ENCODE data around the gene SEPTIN2.
"Not testable (repeated sequence)": the region's sequence is repeated elsewhere in the genome, so short reads cannot be mapped to it uniquely, and the experiment has no call there.

SEPTIN2 gene

DNA sequence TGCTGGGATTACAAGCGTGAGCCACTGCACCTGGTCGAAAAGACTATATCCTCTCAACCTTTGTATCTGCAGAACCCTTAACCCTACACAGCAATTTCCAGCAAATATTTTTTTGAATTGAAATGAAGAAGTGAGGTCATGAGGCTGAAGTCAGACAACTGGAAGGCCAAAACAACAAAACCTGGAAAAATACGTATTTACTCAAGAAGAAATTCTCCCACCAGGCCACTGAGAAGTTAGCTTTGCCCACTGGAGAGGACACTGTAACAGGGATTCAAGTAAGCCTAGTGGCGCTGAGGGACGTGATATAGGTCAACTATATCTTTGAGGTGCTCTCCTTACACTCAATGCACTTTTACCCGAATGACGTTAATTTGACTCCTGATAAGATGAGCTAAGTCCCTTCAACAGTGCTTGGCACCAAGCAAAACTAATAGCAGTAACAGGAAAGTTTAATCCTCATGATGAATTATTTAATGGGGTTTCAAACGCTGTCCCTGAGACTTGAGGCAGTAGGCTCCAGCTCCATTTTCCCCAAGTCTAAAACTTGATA, 2.1 kb upstream of the SEPTIN2 start:
- DNase-seq (ENCODE audit: low read depth, low spot score): no peak

GRCh38 chr2:241314226-241315092, 1.3 kb upstream of the SEPTIN2 start:
- DNase-seq (ENCODE audit: low read depth, low spot score): no peak

- peak; percentile 98 for DNase-seq (ENCODE audit: low read depth, low spot score)
Observed at GRCh38 chr2:241315093-241315878, 439 bp upstream of the SEPTIN2 start, which contains the start of gene HDLBP. HDLBP (minus strand) TSS chr2:241315672; CDS start chr2:241266869, 48,803 bp downstream.

DNA sequence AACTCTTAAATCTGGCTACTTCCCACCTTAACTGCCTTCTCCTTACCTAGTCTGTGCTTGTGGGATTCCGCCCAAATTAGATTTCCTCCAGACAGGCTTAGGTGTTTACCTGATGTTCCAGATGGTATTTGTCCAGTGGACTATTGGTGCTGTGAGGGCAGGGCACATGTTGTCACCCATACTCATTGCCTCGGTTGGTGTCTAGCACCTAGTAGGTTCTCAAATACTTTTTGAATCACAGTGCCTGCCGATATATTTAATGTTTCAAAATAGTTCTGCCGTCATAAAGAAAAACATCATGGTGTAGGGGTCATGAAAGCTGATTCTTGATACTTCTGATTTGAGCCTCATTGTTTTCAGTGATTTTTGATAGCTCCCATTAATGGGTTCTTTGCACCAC, 1.1 kb downstream of the SEPTIN2 start:
- DNase-seq (ENCODE audit: low read depth, low spot score): no peak

- DNase-seq (ENCODE audit: low read depth, low spot score): no peak
Observed at GRCh38 chr2:241317391-241317790, 1.7 kb downstream of the SEPTIN2 start.

- not testable (repeated sequence) for DNase-seq (ENCODE audit: low read depth, low spot score)
Observed at GRCh38 chr2:241318830-241319229, 3.1 kb downstream of the SEPTIN2 start.

GRCh38 chr2:241320394-241320793, 4.7 kb downstream of the SEPTIN2 start:
- DNase-seq (ENCODE audit: low read depth, low spot score): no peak

DNA sequence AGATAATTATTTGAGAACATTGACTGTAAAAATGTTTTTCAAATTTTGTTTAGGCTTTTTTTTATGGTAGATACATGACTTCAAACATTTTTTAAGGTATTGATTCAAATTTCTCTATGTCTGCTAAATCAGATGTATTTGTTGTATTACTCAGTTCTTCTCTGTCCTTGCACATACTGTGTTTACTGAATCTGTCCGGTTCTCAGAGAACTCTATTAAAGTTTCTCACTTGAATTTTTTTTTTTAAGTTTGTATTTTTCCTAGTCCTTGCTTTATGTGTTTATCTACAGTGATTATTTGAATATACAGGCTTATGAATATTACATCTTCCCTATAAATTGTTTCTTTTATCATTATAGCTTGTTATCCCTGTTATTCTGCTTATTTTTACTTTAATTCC, 5.3 kb downstream of the SEPTIN2 start:
- DNase-seq (ENCODE audit: low read depth, low spot score): no peak

GRCh38 chr2:241321886-241322285, 6.2 kb downstream of the SEPTIN2 start:
- no peak for DNase-seq (ENCODE audit: low read depth, low spot score)

- DNase-seq (ENCODE audit: low read depth, low spot score): no peak
Observed at GRCh38 chr2:241323778-241324177, 8.1 kb downstream of the SEPTIN2 start.

DNA sequence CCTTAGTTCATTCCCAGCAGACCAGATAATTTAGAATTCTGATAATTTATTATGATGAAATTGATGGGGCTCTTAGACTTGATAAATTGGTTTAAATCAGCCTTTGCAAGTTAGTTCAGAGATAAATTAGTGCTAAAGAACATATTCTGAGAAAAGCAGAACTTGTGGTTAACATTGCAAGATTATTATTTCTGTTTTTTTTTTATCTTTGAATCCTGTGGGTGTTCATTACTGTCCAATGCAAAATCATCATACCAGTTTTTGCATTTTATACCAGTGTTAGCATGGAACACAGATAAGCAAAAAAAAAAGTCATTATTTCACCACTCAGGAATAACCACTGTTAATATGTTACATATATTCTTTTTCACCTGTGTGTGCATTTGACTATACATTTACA, 9.1 kb downstream of the SEPTIN2 start:
- DNase-seq (ENCODE audit: low read depth, low spot score): no peak

- DNase-seq (ENCODE audit: low read depth, low spot score): no peak
Observed at GRCh38 chr2:241325257-241325656, 9.5 kb downstream of the SEPTIN2 start.

- no peak for DNase-seq (ENCODE audit: low read depth, low spot score)
Observed at GRCh38 chr2:241329669-241330615, 14.2 kb downstream of the SEPTIN2 start.

GRCh38 chr2:241330616-241330981, 14.9 kb downstream of the SEPTIN2 start:
- no peak for DNase-seq (ENCODE audit: low read depth, low spot score)

GRCh38 chr2:241334813-241335212, 19.1 kb downstream of the SEPTIN2 start:
- DNase-seq (ENCODE audit: low read depth, low spot score): no peak

DNA sequence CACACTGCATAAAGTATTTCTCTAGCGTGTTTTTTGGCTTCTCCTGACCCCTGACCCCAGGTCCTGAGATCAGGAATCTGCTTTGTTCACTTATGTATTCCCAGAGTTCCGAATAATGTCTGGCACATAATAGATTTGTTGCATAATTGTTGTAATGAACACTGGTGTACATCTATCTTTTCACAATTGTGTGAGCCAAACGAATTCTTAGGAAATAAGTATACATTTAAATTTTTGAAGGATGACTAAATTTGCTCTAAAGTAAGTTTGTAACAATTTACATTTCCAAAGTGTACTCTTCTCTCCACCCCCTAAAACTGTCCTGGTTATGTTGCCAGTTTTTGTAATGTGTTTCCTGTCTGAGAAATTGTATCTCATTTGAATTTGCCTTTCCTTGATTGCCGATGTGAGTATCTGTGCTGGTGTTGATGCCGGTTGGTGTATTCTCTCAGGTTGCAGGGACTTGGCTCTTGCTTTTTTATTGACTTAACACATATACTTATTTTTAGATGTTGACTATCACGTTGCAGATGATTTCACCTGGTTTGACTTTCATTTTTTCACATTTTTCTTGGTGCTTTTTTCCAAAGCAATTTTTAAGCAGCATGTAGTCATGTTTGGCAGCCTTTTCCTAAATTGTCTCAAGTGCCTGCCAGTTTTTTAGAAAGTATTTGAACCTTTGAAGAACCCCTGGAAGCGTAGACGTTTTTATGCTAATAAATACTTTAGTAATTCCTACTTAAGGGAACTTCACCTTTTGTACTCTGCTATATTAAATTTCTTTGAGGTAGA, 24.3 kb downstream of the SEPTIN2 start:
- no peak for DNase-seq (ENCODE audit: low read depth, low spot score)

- DNase-seq (ENCODE audit: low read depth, low spot score): no peak
Observed at GRCh38 chr2:241340631-241341163, 25.0 kb downstream of the SEPTIN2 start.

GRCh38 chr2:241344925-241345651, 29.4 kb downstream of the SEPTIN2 start:
- DNase-seq (ENCODE audit: low read depth, low spot score): no peak

- no peak for DNase-seq (ENCODE audit: low read depth, low spot score)
Observed at GRCh38 chr2:241349941-241350340, 34.2 kb downstream of the SEPTIN2 start.

DNA sequence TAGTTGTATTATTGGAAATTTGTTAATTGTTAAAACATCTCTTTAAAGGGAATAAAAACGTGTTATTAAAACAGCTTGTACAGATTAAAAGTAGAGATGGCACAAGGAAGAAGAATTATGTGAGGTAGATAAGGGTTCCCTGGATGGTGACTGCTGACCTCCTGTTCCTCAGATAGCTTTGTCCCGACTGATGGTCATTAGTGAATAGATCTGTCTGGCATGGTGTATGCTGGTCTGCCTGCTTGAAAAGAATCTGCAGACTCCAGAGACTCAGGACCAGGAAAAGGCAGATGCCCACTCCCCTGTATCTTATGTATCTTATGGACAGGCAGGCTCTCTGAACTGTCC, 34.8 kb downstream of the SEPTIN2 start:
- DNase-seq (ENCODE audit: low read depth, low spot score): no peak

Measured in smooth muscle cell of the brain vasculature (primary cell).